Colonic mucosa (tissue), 4 donors: Measurements from ENCODE around the gene TRIM63. TPM values are rescaled to one million over a fixed set of nuclear protein-coding genes. Genes with fewer than 3 reads are reported as not detected.

Experiments used
- DNase-seq: peaks from one replicate; pipeline ENCODE4 v3.0.0-alpha.2; 2020
- H3K27ac ChIP-seq: fragments of 200-600 bp; one replicate; pipeline ENCODE4 v1.8.0; 2021
- H3K27me3 ChIP-seq: fragments of 200-600 bp; one replicate; pipeline ENCODE4 v1.8.0; 2021
- H3K36me3 ChIP-seq: fragments of 200-600 bp; one replicate; pipeline ENCODE4 v1.8.0; 2021
- H3K4me1 ChIP-seq: fragments of 200-600 bp; one replicate; pipeline ENCODE4 v1.8.0; 2021; ENCODE audit warnings: mild to moderate bottlenecking
- H3K4me3 ChIP-seq: fragments of 200-600 bp; one replicate; pipeline ENCODE4 v1.8.0; 2021
- H3K9ac ChIP-seq, 2 donors: one replicate each; pipeline ENCODE4 v1.7.0; 2013; ENCODE audit warnings: control low read depth in 2 of 2, low read depth in 2 of 2, low read length in 2 of 2
- H3K9me3 ChIP-seq: fragments of 200-600 bp; one replicate; pipeline ENCODE4 v1.8.0; 2021
- CTCF ChIP-seq: fragments of 200-600 bp; IDR thresholded peaks from one replicate; pipeline ENCODE4 v1.8.0; 2022; ENCODE audit warnings: antibody characterized with exemption, mild to moderate bottlenecking
- intact Hi-C: fragments of 100-400 bp; cut with DNase I; formaldehyde crosslinking; loops from one replicate; pipeline ENCODE4 v1.14.1; 2022
- total RNA-seq, 2 donors: library from RNA; stranded (reverse); fragmentation: NEBNext Ultra II Directional in 1 of 2; extraction: Animal tissue kit (Norgen Biotek cat#: 25700) in 1 of 2; gene quantifications; one replicate each; pipeline ENCODE4 v1.2.1, GENCODE V29; 2021
- donor health status: healthy.
- donor health status: DM: no; HTN: no; CAD: no.
- donor health status: DM: no; HTN: no; CAD: no.

TRIM63 gene
- total RNA-seq, 2 donors from 2014 or later = 0.15 TPM; not detected in 1

DNA sequence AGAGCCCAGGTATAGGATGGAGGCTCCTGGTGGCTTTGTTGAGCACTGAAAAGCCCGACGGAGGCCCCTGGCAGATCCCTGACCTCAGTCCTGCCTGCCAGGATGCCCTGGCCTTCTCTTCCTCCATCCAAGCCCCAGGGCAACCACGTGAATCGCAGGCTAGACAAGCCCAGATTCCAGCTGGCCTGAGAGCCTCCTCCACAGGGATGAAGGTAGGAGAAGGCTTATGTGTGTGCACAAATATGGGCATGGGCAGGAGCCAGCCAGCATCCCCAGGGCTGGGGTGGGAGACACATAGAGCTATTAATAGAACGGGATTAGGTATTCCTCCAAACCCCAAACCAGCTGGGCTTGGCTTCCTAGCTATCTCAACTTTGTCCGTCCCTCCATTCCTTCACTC lies 49.8 kb downstream of the TRIM63 start:
- no peaks in the 10 kb centered on the region for H3K9me3 ChIP-seq
- intact Hi-C loops = no loop called here
- DNase-seq = no peak

GRCh38 chr1:26016953-26017545 lies 50.4 kb downstream of the TRIM63 start:
- Histone ChIP-seq H3K9me3 (no peaks in the 10 kb centered on the region), H3K9ac (no peak overlapping the region), H3K4me1 (no peaks in the 10 kb centered on the region), H3K27ac (no peak overlapping the region), H3K27me3 (no peaks in the 10 kb centered on the region), H3K36me3 (no peaks in the 10 kb centered on the region), H3K4me3 (no peak overlapping the region)
- intact Hi-C loops = no loop called here
- no peak for DNase-seq
- TF ChIP-seq CTCF = no peak

More for the DNA sequence above, 49.8 kb downstream of the TRIM63 start:
- H3K27me3 ChIP-seq = no peaks in the 10 kb centered on the region
- H3K9ac ChIP-seq = no peak overlapping the region
- no peaks in the 10 kb centered on the region for H3K4me1 ChIP-seq
- H3K36me3 ChIP-seq = no peaks in the 10 kb centered on the region
- no peak overlapping the region for H3K27ac ChIP-seq
- no peak overlapping the region for H3K4me3 ChIP-seq
- TF ChIP-seq CTCF = no peak

- intact Hi-C loops = no loop called here
- Histone ChIP-seq H3K4me1 (no peaks in the 10 kb centered on the region), H3K36me3 (no peaks in the 10 kb centered on the region), H3K4me3 (no peak overlapping the region), H3K27me3 (no peaks in the 10 kb centered on the region), H3K9me3 (no peaks in the 10 kb centered on the region), H3K9ac (no peak overlapping the region), H3K27ac (no peak overlapping the region)
- DNase-seq = no peak
- no peak for TF ChIP-seq CTCF
Observed at GRCh38 chr1:26016258-26016952, 51.0 kb downstream of the TRIM63 start.

- Histone ChIP-seq H3K9ac (no peak overlapping the region), H3K27me3 (no peaks in the 10 kb centered on the region), H3K4me1 (no peaks in the 10 kb centered on the region), H3K27ac (no peak overlapping the region), H3K4me3 (no peak overlapping the region), H3K36me3 (no peaks in the 10 kb centered on the region), H3K9me3 (no peaks in the 10 kb centered on the region)
- TF ChIP-seq CTCF = no peak
- intact Hi-C loops = no loop called here
- DNase-seq = no peak
Observed at GRCh38 chr1:26015358-26015757, 52.1 kb downstream of the TRIM63 start.

DNA sequence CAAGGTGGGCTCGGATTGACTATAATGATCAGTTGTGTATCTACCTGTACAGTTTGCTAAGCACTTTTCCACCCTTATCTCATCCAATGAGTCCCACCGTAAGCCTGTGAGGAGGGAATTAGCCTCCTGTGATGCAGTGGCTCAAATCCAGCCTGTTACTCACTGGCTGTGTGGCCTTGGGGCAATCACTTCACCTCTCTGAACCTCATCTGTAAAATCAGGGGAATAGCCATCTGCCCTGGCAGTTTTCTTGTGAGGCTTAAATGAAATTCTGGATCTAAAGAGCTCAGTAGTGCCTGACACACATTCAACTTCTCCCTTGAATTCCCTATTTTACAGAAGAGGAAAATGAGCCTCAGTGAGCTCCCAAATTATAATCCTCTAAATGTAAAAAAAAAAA lies 53.3 kb downstream of the TRIM63 start:
- Histone ChIP-seq H3K4me3 (no peak overlapping the region), H3K9me3 (no peaks in the 10 kb centered on the region), H3K36me3 (no peaks in the 10 kb centered on the region), H3K27ac (no peak overlapping the region), H3K4me1 (no peaks in the 10 kb centered on the region), H3K27me3 (no peaks in the 10 kb centered on the region), H3K9ac (no peak overlapping the region)
- no peak for DNase-seq
- no peak for TF ChIP-seq CTCF
- intact Hi-C loops = no loop called here
